Keratinocyte (primary cell): Measurements from ENCODE around the gene MET. TPM values are rescaled to one million over a fixed set of nuclear protein-coding genes. Genes with fewer than 3 reads are reported as not detected.

ENCODE experiments used
- DNase-seq: peaks from one replicate; pipeline ENCODE4 v3.0.0-alpha.2; 2011; ENCODE audit warnings: low read depth, missing footprints, low spot score
- FAIRE-seq: peaks from 2 replicates; lab custom pipeline; 2011; peaks lifted over from hg19 to GRCh38; lab: Jason Lieb, UNC
- H2AFZ ChIP-seq: 2 replicates; pipeline ENCODE4 v1.6.0; 2012; ENCODE audit warnings: low read length, control low read depth, inconsistent platforms; ENCODE audit not compliant: control insufficient read depth
- H3K27ac ChIP-seq: 2 replicates; pipeline ENCODE4 v1.5.1; 2011; ENCODE audit warnings: low read length; ENCODE audit not compliant: control insufficient read depth, insufficient read depth
- H3K27me3 ChIP-seq: 3 replicates; pipeline ENCODE4 v1.6.0; 2011; ENCODE audit warnings: low read length; ENCODE audit not compliant: control insufficient read depth, insufficient read depth; ENCODE audit errors: extremely low read depth
- H3K36me3 ChIP-seq, 2 experiments: 2 replicates in 1 of 2; 3 replicates in 1 of 2; pipeline ENCODE4 v1.5.1; 2011; ENCODE audit warnings: low read length in 2 of 2, mild to moderate bottlenecking in 1 of 2; ENCODE audit not compliant: control insufficient read depth in 2 of 2, insufficient read depth in 2 of 2; ENCODE audit errors: extremely low read depth in 1 of 2
- H3K4me1 ChIP-seq: 3 replicates; pipeline ENCODE4 v1.5.1; 2011; ENCODE audit warnings: low read length; ENCODE audit not compliant: control insufficient read depth, insufficient read depth; ENCODE audit errors: extremely low read depth
- H3K4me2 ChIP-seq: 3 replicates; pipeline ENCODE4 v1.6.0; 2011; ENCODE audit warnings: low read depth, low read length; ENCODE audit not compliant: control insufficient read depth, insufficient read depth; ENCODE audit errors: extremely low read depth
- H3K4me3 ChIP-seq, 3 experiments: fragments of 200-600 bp in 1 of 3; sonication (generic) in 1 of 3; 2 replicates in 2 of 3; 3 replicates in 1 of 3; pipeline ENCODE4 v1.5.1; 2011 to 2016; ENCODE audit warnings: low read length in 3 of 3, mild to moderate bottlenecking in 3 of 3, control low read depth in 2 of 3, inconsistent platforms in 1 of 3, low read depth in 1 of 3, mixed read lengths in 1 of 3, mixed run types in 1 of 3, moderate library complexity in 1 of 3; ENCODE audit not compliant: control insufficient read depth in 2 of 3, insufficient read depth in 2 of 3; ENCODE audit errors: extremely low read depth in 1 of 3
- H3K79me2 ChIP-seq: 2 replicates; pipeline ENCODE4 v1.6.0; 2012; ENCODE audit warnings: low read length; ENCODE audit not compliant: control insufficient read depth, insufficient read depth
- H3K9ac ChIP-seq: 3 replicates; pipeline ENCODE4 v1.6.0; 2011; ENCODE audit warnings: low read length; ENCODE audit not compliant: control insufficient read depth, insufficient read depth; ENCODE audit errors: extremely low read depth
- H3K9me1 ChIP-seq: 3 replicates; pipeline ENCODE4 v1.6.0; 2011; ENCODE audit warnings: low read length; ENCODE audit not compliant: control insufficient read depth, insufficient read depth; ENCODE audit errors: extremely low read depth
- H3K9me3 ChIP-seq: 2 replicates; pipeline ENCODE4 v1.5.1; 2012; ENCODE audit warnings: low read depth, low read length; ENCODE audit not compliant: control insufficient read depth
- H4K20me1 ChIP-seq: 3 replicates; pipeline ENCODE4 v1.6.0; 2011; ENCODE audit warnings: low read length; ENCODE audit not compliant: control insufficient read depth, insufficient read depth; ENCODE audit errors: extremely low read depth
- EZH2 ChIP-seq: IDR thresholded peaks from one replicate; pipeline ENCODE4 v1.6.1; 2012; ENCODE audit warnings: inconsistent platforms, mild to moderate bottlenecking, low read length, moderate library complexity
- dilution Hi-C: fragments of 300-500 bp; cut with MboI; formaldehyde crosslinking; loops from one replicate; pipeline ENCODE4 v1.7.0; 2020; ENCODE audit warnings: low sequenced_read_pairs; ENCODE audit not compliant: extremely low pct_ligation_motif_present
- polyA plus RNA-seq, 5 experiments: library from polyadenylated mRNA; depleted of rRNA in 3 of 5; stranded (reverse) in 3 of 5; stranded (forward) in 1 of 5; unstranded in 1 of 5; fragments of >200 nt; gene quantifications; 1 replicate in 1 of 5; 2 replicates in 3 of 5; 3 replicates in 1 of 5; pipeline versions ENCODE4 v1.2.1 to v1.2.3, GENCODE V29; 2011 to 2012; ENCODE audit warnings: missing spikeins in 2 of 5, low read depth in 1 of 5, low replicate concordance in 1 of 5
- TF ChIP-seq, protein P1 (sequence below), 3 experiments: IDR thresholded peaks in 1 of 3; conservative IDR thresholded peaks in 1 of 3; optimal IDR thresholded peaks in 1 of 3; 2 replicates in 2 of 3; 3 replicates in 1 of 3; pipeline versions ENCODE3 to v1.5.1; 2011; ENCODE audit warnings: low read length in 3 of 3, mild to moderate bottlenecking in 3 of 3, moderate library complexity in 2 of 3, control low read depth in 1 of 3, inconsistent platforms in 1 of 3; ENCODE audit not compliant: insufficient read depth in 2 of 3; ENCODE audit errors: extremely low read depth in 1 of 3

Gene MET
- polyA plus RNA-seq, 1 donor (not counting 4 experiments of a cell fraction or from before 2014, with no cell fraction given): 117 TPM

DNA sequence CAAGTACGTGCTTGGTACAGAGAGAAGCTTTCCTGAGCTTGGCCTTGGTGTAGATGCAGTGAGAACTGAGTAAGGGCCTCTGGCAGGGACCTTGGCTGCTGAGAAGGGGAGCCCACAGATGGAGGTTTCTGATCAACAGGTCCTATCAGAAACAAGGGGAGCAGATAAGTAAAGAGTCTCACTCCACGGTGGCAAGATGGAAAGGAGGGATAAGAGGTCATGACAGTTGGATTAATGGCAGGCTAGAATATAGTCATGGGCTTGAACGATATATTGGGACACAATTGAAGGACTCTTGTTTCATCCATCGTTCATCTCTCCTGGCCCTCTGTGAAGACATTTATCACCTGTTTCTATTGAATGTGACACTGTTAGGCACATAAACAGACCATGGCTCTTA is 41.5 kb downstream of the MET start:
- H3K9me3 ChIP-seq: no peaks in the 10 kb centered on the region
- H3K27me3 ChIP-seq: no peaks in the 10 kb centered on the region
- H3K9ac ChIP-seq: no peak overlapping the region
- no peaks in the 10 kb centered on the region for H4K20me1 ChIP-seq
- no peak overlapping the region for H3K27ac ChIP-seq
- H3K4me3 ChIP-seq: no peak overlapping the region
- no peak overlapping the region for H3K4me2 ChIP-seq
- dilution Hi-C loops: no loop called here
- no peaks in the 10 kb centered on the region for H3K9me1 ChIP-seq
- no peak for TF ChIP-seq EZH2
- TF ChIP-seq, protein P1, sequence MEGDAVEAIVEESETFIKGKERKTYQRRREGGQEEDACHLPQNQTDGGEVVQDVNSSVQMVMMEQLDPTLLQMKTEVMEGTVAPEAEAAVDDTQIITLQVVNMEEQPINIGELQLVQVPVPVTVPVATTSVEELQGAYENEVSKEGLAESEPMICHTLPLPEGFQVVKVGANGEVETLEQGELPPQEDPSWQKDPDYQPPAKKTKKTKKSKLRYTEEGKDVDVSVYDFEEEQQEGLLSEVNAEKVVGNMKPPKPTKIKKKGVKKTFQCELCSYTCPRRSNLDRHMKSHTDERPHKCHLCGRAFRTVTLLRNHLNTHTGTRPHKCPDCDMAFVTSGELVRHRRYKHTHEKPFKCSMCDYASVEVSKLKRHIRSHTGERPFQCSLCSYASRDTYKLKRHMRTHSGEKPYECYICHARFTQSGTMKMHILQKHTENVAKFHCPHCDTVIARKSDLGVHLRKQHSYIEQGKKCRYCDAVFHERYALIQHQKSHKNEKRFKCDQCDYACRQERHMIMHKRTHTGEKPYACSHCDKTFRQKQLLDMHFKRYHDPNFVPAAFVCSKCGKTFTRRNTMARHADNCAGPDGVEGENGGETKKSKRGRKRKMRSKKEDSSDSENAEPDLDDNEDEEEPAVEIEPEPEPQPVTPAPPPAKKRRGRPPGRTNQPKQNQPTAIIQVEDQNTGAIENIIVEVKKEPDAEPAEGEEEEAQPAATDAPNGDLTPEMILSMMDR (optimal IDR thresholded peaks at IDR 0.05 in 1 of 3, IDR thresholded peaks at IDR 0.05 in 1 of 3, conservative IDR thresholded peaks at IDR 0.05 in 1 of 3; ENCODE audit: extremely low read depth in 1 of 3, insufficient read depth in 2 of 3, low read length in 3 of 3): no peak
- DNase-seq (no peak), FAIRE-seq (peak; percentile 26)
- peaks cover 55% of the 10 kb centered on the region for H3K4me1 ChIP-seq
- H3K36me3 ChIP-seq: peaks cover 5 to 21% of the 10 kb centered on the region in 2 experiments
- peaks cover 80% of the 10 kb centered on the region for H3K79me2 ChIP-seq
- H2AFZ ChIP-seq: no peak overlapping the region

DNA sequence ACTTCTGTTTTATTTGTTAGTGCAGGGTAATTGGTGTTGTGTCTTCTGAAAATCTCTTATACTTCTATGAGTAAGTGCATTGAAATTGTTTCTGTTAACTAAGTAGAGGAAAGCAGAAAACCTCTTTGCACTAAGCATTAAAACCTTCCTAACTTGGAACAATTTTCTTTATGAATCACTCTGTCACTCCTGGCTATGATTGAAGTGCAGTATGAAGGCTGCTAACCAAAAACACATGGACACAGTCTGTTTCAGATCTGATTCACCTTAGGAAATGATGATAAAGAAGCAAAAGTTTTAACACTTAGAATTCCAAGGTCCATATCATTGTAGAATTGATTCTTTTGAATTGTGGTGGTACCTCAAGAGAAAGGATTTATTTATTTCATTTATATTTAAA is 41.9 kb downstream of the MET start:
- Histone ChIP-seq H3K27ac (no peak overlapping the region), H3K9ac (no peak overlapping the region)

More for the DNA sequence above, 41.9 kb downstream of the MET start:
- Histone ChIP-seq H3K36me3 (peaks cover 5 to 19% of the 10 kb centered on the region in 2 experiments), H3K27me3 (no peaks in the 10 kb centered on the region), H3K4me1 (peaks cover 51% of the 10 kb centered on the region), H3K4me3 (no peak overlapping the region), H4K20me1 (no peaks in the 10 kb centered on the region), H2AFZ (no peak overlapping the region), H3K79me2 (peaks cover 76% of the 10 kb centered on the region), H3K4me2 (no peak overlapping the region), H3K9me3 (no peaks in the 10 kb centered on the region), H3K9me1 (no peaks in the 10 kb centered on the region)
- DNase-seq: no peak
- TF ChIP-seq, protein P1 (optimal IDR thresholded peaks at IDR 0.05 in 1 of 3, IDR thresholded peaks at IDR 0.05 in 1 of 3, conservative IDR thresholded peaks at IDR 0.05 in 1 of 3; ENCODE audit: extremely low read depth in 1 of 3, insufficient read depth in 2 of 3, low read length in 3 of 3): no peak
- TF ChIP-seq EZH2: no peak
- dilution Hi-C loops: no loop called here
- FAIRE-seq: no peak
